Ascending aorta (tissue), 2 donors: ENCODE data around the gene TOM1. TPM values are rescaled to one million over a fixed set of nuclear protein-coding genes. Genes with fewer than 3 reads are reported as not detected.
A peak's percentile ranks its signal among the peaks of the same experiment; 100 is the strongest.

Experiments
- DNase-seq, 2 donors: peaks; one replicate each; pipeline ENCODE4 v3.0.0-alpha.2; 2019; ENCODE audit warnings: low spot score in 2 of 2
- H3K27ac ChIP-seq, 2 donors: fragments of 200-600 bp; sonication (generic); one replicate each; pipeline ENCODE4 v1.5.1; 2016 to 2017; ENCODE audit warnings: mild to moderate bottlenecking in 1 of 2
- H3K27me3 ChIP-seq: fragments of 200-600 bp; sonication (generic); one replicate; pipeline ENCODE4 v1.5.1; 2017
- H3K36me3 ChIP-seq, 2 donors: fragments of 200-600 bp; sonication (generic); one replicate each; pipeline ENCODE4 v1.5.1; 2016
- H3K4me1 ChIP-seq, 2 donors: fragments of 200-600 bp; sonication (generic); one replicate each; pipeline ENCODE4 v1.5.1; 2016 to 2017; ENCODE audit warnings: mild to moderate bottlenecking in 1 of 2
- H3K4me3 ChIP-seq, 2 donors: fragments of 200-600 bp; sonication (generic); one replicate each; pipeline ENCODE4 v1.5.1; 2016 to 2017; ENCODE audit warnings: mild to moderate bottlenecking in 1 of 2
- H3K9me3 ChIP-seq, 2 donors: fragments of 200-600 bp; sonication (generic); one replicate each; pipeline ENCODE4 v1.5.1; 2016
- CTCF ChIP-seq, 3 experiments: fragments of 200-600 bp in 2 of 3; fragments of 450-650 bp in 1 of 3; sonication (generic) in 2 of 3; IDR thresholded peaks; one replicate each; pipeline ENCODE4 v1.5.1; 2016 to 2019; ENCODE audit warnings: antibody characterized with exemption in 3 of 3, mild to moderate bottlenecking in 1 of 3, moderate library complexity in 1 of 3
- intact Hi-C: fragments of 100-400 bp; cut with DNase I; formaldehyde crosslinking; loops from one replicate; pipeline ENCODE4 v1.15.1; 2023
- total RNA-seq: library from RNA; depleted of rRNA; stranded (reverse); fragments of >200 nt; gene quantifications from one replicate; pipeline ENCODE4 v1.1.0, GENCODE V29; 2016

TOM1 gene
- total RNA-seq, 1 donor from 2014 or later: 84.4 TPM

DNA sequence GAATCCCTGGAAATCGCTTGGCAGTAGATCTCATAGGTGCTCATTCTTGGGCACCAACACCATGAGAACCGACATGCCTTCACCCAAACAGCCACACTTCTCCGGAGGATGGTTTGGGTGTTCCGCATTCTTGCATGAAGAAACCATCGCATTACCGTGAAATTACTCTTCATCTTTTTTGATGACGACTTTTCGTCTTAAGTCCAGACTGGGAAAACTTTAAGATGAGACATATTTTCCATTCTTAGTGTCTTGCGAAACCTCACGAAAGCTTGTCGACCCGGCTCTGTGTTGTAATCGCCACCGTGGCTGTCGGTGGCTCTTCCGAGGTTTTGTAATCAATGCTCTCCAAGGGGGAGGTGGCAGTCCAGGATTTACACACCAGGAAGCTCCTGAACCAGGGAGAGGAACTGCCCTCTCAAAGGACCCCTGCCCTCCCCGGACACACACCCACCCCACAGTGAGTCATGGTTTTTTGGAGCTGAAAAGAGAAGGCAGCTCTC, 1.7 kb downstream of the TOM1 start:
- intact Hi-C loops: loop anchor here (5.0 kb wide), 1 partner anchor 1226 kb away; the partner anchor contains the start of gene EIF3D
- TF ChIP-seq CTCF (IDR thresholded peaks at IDR 0.05): no peak
- no peaks in the 10 kb centered on the region for H3K36me3 ChIP-seq
- H3K9me3 ChIP-seq: no peaks in the 10 kb centered on the region
- peaks cover 0 to 17% of the 10 kb centered on the region in 2 donors for H3K4me1 ChIP-seq
- peak overlapping the region; percentile 96 to 99 for H3K27ac ChIP-seq
- peak; percentile 50 to 76 for DNase-seq
- H3K4me3 ChIP-seq: peak overlapping the region in 1 of 2 donors; percentile 92
- H3K27me3 ChIP-seq: no peaks in the 10 kb centered on the region

DNA sequence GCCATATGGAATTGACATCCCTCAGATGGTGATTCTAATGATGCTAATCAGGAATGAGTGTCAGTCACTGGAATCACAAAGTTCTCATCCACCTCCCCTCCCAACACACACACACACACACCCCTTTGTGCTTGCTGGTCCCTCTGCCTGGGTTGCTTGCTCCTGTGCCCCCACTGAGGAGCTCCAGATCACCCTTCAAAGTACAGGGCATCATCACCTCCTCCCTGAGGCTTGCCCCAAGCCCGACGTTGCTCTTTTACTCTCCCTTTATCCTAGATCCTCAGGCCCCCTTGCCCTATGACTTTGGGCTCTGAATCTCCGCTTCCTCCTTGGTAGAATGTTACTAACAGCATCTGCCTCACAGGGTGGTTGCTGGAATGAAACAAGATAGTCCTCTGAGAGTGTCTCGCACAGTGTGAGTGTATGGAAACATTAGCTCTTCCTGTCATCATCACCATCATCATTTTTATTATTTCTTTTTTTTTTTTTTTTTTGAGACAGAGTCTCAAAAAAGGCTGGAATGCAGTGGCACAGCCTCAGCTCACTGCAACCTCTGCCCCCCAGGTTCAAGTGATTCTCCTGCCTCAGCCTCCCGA, 3.4 kb downstream of the TOM1 start:
- no peak for TF ChIP-seq CTCF (IDR thresholded peaks at IDR 0.05)
- H3K4me1 ChIP-seq: peaks cover 0 to 17% of the 10 kb centered on the region in 2 donors
- no peaks in the 10 kb centered on the region for H3K36me3 ChIP-seq
- intact Hi-C loops: loop anchor here (5.0 kb wide), 1 partner anchor 1224 kb away; the partner anchor contains the start of gene EIF3D
- no peaks in the 10 kb centered on the region for H3K27me3 ChIP-seq
- no peak overlapping the region for H3K4me3 ChIP-seq
- H3K27ac ChIP-seq: no peak overlapping the region
- H3K9me3 ChIP-seq: no peaks in the 10 kb centered on the region
- no peak for DNase-seq

DNA sequence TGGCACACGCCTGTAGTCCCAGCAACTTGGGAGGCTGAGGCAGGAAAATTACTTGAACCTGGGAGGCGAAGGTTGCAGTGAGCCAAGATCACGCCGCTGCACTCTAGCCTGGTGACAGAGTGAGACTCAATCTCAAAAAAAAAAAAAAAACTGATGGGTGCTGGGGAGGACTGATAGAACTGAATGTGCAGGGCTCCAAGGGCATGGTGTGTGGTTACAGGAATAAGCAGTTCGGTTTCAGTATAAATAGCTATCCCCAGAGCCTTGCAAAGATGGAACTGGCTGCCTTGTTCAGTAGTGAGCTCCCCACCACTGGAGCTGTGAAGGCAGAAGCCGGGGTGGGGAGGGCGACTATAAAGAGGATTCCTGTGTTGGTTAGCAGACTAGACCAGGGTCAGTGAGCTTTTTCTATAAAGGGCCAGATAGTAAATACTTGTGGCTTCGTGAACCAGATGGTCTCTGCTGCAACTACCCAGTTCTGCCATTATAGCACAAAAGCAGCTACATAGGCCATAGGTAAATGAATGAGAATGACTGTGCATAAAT, 5.9 kb downstream of the TOM1 start:
- intact Hi-C loops: no loop called here
- Histone ChIP-seq H3K9me3 (no peaks in the 10 kb centered on the region), H3K27me3 (no peaks in the 10 kb centered on the region), H3K27ac (no peak overlapping the region), H3K4me3 (no peak overlapping the region), H3K4me1 (peaks cover 0 to 12% of the 10 kb centered on the region in 2 donors), H3K36me3 (no peaks in the 10 kb centered on the region)
- TF ChIP-seq CTCF (IDR thresholded peaks at IDR 0.05): no peak
- peak in 1 of 2 donors; percentile 56 for DNase-seq

GRCh38 chr22:35306350-35306967, 6.8 kb downstream of the TOM1 start:
- no peaks in the 10 kb centered on the region for H3K9me3 ChIP-seq
- H3K27me3 ChIP-seq: no peaks in the 10 kb centered on the region
- peak in 1 of 2 donors; percentile 51 for DNase-seq
- intact Hi-C loops: no loop called here
- no peak overlapping the region for H3K4me3 ChIP-seq
- H3K36me3 ChIP-seq: no peaks in the 10 kb centered on the region
- peaks cover 0 to 3% of the 10 kb centered on the region in 2 donors for H3K4me1 ChIP-seq
- no peak overlapping the region for H3K27ac ChIP-seq
- TF ChIP-seq CTCF (IDR thresholded peaks at IDR 0.05): no peak

DNA sequence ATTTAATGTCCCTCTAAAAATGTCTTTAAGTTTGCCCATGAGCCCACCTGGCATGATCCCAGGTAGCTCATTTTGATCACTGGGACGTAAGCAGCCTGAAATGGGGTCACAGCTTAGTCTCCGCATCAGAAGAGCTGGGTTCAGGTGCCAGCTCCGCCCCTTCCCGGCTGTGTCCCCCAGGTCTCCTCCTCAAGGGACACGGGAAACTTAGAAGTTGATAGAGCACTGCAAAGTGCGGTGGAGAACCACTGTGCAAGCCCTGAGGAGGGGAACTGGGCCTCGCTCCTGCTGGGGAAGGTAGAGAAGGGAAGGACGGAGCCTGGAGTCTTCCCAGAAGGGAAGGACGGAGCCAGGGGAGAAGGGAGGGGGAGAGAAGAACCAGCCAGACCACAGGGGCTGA, 7.7 kb downstream of the TOM1 start:
- peak in 1 of 2 donors; percentile 50 for DNase-seq
- no peak overlapping the region for H3K27ac ChIP-seq
- intact Hi-C loops: no loop called here
- no peaks in the 10 kb centered on the region for H3K27me3 ChIP-seq
- TF ChIP-seq CTCF (IDR thresholded peaks at IDR 0.05): no peak
- no peaks in the 10 kb centered on the region for H3K9me3 ChIP-seq
- H3K36me3 ChIP-seq: no peaks in the 10 kb centered on the region
- H3K4me1 ChIP-seq: peaks cover 0 to 3% of the 10 kb centered on the region in 2 donors
- no peak overlapping the region for H3K4me3 ChIP-seq
